HEK293T (cell line): ENCODE data around the gene TGFB1I1.

ENCODE experiments used
- CTCF ChIA-PET: fragments of 350-600 bp; formaldehyde crosslinking; extraction: SDS; loops from one replicate; lab custom pipeline; 2021; ENCODE audit warnings: antibody characterized with exemption, inconsistent platforms; lab: Yijun Ruan, JAX
- POLR2A ChIA-PET: fragments of 350-600 bp; formaldehyde crosslinking; extraction: SDS; loops from one replicate; lab custom pipeline; 2020; ENCODE audit warnings: antibody characterized with exemption, inconsistent platforms; lab: Yijun Ruan, JAX
- DNase-seq: peaks from one replicate; pipeline ENCODE4 v3.0.0; 2012; ENCODE audit warnings: mixed read lengths; ENCODE audit errors: extremely low spot score
- ARNT ChIP-seq: fragments of 450-650 bp; IDR thresholded peaks from 2 replicates; pipeline ENCODE4 v1.6.1; 2017; ENCODE audit warnings: mild to moderate bottlenecking
- BHLHE40 ChIP-seq: fragments of 450-650 bp; IDR thresholded peaks from 2 replicates; pipeline ENCODE4 v1.6.1; 2016; ENCODE audit warnings: mild to moderate bottlenecking, moderate library complexity, borderline replicate concordance
- CTBP1 ChIP-seq: fragments of 450-650 bp; IDR thresholded peaks from 2 replicates; pipeline ENCODE4 v1.6.1; 2016; ENCODE audit warnings: borderline replicate concordance
- ELF4 ChIP-seq: fragments of 450-650 bp; IDR thresholded peaks from 2 replicates; pipeline ENCODE4 v1.6.1; 2017; ENCODE audit warnings: antibody characterized with exemption
- FOXA1 ChIP-seq: fragments of 450-650 bp; IDR thresholded peaks from 2 replicates; pipeline ENCODE4 v1.6.1; 2016; ENCODE audit warnings: mild to moderate bottlenecking
- FOXK2 ChIP-seq: fragments of 450-650 bp; IDR thresholded peaks from 2 replicates; pipeline ENCODE4 v1.6.1; 2016; ENCODE audit warnings: mild to moderate bottlenecking
- FOXM1 ChIP-seq: fragments of 450-650 bp; IDR thresholded peaks from 2 replicates; pipeline ENCODE4 v1.6.1; 2017; ENCODE audit warnings: mild to moderate bottlenecking, borderline replicate concordance
- HDGF ChIP-seq: fragments of 450-650 bp; IDR thresholded peaks from 2 replicates; pipeline ENCODE4 v1.6.1; 2017; ENCODE audit warnings: antibody characterized with exemption, borderline replicate concordance
- L3MBTL2 ChIP-seq: fragments of 450-650 bp; conservative IDR thresholded peaks from 2 replicates; pipeline ENCODE4 v1.6.1; 2016; ENCODE audit warnings: mild to moderate bottlenecking
- LEF1 ChIP-seq: fragments of 450-650 bp; IDR thresholded peaks from 2 replicates; pipeline ENCODE4 v1.6.1; 2017; ENCODE audit warnings: mild to moderate bottlenecking, borderline replicate concordance
- NFRKB ChIP-seq: fragments of 450-650 bp; IDR thresholded peaks from 2 replicates; pipeline ENCODE4 v1.6.1; 2016; ENCODE audit warnings: mild to moderate bottlenecking, moderate library complexity
- PKNOX1 ChIP-seq: fragments of 450-650 bp; IDR thresholded peaks from 2 replicates; pipeline ENCODE4 v1.6.1; 2016
- SP1 ChIP-seq: fragments of 450-650 bp; IDR thresholded peaks from 2 replicates; pipeline ENCODE4 v1.6.1; 2017
- SUZ12 ChIP-seq: fragments of 450-650 bp; IDR thresholded peaks from 2 replicates; pipeline ENCODE4 v1.6.1; 2016; ENCODE audit warnings: mild to moderate bottlenecking
- TARDBP ChIP-seq: fragments of 450-650 bp; IDR thresholded peaks from 2 replicates; pipeline ENCODE4 v1.6.1; 2016
- ZNF384 ChIP-seq: fragments of 450-650 bp; IDR thresholded peaks from 2 replicates; pipeline ENCODE4 v1.6.1; 2016

TGFB1I1 gene

GRCh38 chr16:31471241-31471874 is 594 bp upstream of the TGFB1I1 start:
- CTCF ChIA-PET: interaction anchor here (1.3 kb wide), 1 partner anchor 11 kb away, joined by 3 read pairs; no protein-coding TSS in a partner anchor

GRCh38 chr16:31472709-31473203 is 804 bp downstream of the TGFB1I1 start:
- DNase-seq: peak; percentile 83
- POLR2A ChIA-PET: interaction anchor here (0.7 to 3.9 kb wide), 3 partner anchors 13 to 20 kb away, joined by 3 to 27 read pairs (median 4); partner anchors contain the start of gene ARMC5
- CTCF ChIA-PET: no interaction called here
- TF ChIP-seq HDGF: 0 out of 2 replicates have a peak, but pooled peaks have one; percentile 30
- no peak for TF ChIP-seq ZNF384

More at GRCh38 chr16:31471241-31471874, 594 bp upstream of the TGFB1I1 start:
- POLR2A ChIA-PET: interaction anchor here (1.0 to 3.9 kb wide), 3 partner anchors 11 to 18 kb away, joined by 3 to 27 read pairs (median 4); partner anchors contain the start of gene ARMC5
- DNase-seq: no peak
- TF ChIP-seq NFRKB: no peak
- no peak for TF ChIP-seq ELF4
- TF ChIP-seq SP1: no peak
- TF ChIP-seq SUZ12: no peak
- TF ChIP-seq LEF1: no peak
- TF ChIP-seq ARNT: no peak
- no peak for TF ChIP-seq TARDBP
- TF ChIP-seq FOXA1: no peak
- TF ChIP-seq FOXK2: no peak
- no peak for TF ChIP-seq BHLHE40
- no peak for TF ChIP-seq PKNOX1
- no peak for TF ChIP-seq L3MBTL2
- no peak for TF ChIP-seq HDGF
- no peak for TF ChIP-seq ZNF384
- no peak for TF ChIP-seq FOXM1
- TF ChIP-seq CTBP1: no peak

- ChIA-PET CTCF (interaction anchor here (1.2 kb wide), 1 partner anchor 13 kb away, joined by 5 read pairs; no protein-coding TSS in a partner anchor), POLR2A (interaction anchor here (0.7 to 3.9 kb wide), 2 partner anchors 13 to 21 kb away, joined by 3 to 27 read pairs; partner anchors contain the start of gene ARMC5)
- DNase-seq: no peak
- TF ChIP-seq ZNF384 (no peak), SP1 (no peak), FOXM1 (no peak), ELF4 (no peak), ARNT (no peak), PKNOX1 (no peak), LEF1 (no peak), FOXA1 (no peak), FOXK2 (no peak), BHLHE40 (no peak), NFRKB (no peak), TARDBP (no peak), CTBP1 (no peak), HDGF (no peak)
These were observed 1.5 kb downstream of the TGFB1I1 start for GRCh38 chr16:31473264-31473984.

GRCh38 chr16:31474173-31474714 is 2.3 kb downstream of the TGFB1I1 start:
- DNase-seq: no peak
- CTCF ChIA-PET: interaction anchor here (1.2 kb wide), 1 partner anchor 14 kb away, joined by 5 read pairs; no protein-coding TSS in a partner anchor
- TF ChIP-seq CTBP1 (no peak), L3MBTL2 (no peak), ELF4 (no peak), TARDBP (no peak), FOXM1 (no peak), FOXA1 (no peak), FOXK2 (no peak), LEF1 (no peak), BHLHE40 (no peak), NFRKB (no peak), SP1 (no peak), PKNOX1 (no peak)
- POLR2A ChIA-PET: interaction anchor here (0.6 to 1.0 kb wide), 2 partner anchors 14 to 239 kb away, joined by 3 read pairs; a partner anchor contains a TSS

- no peak for DNase-seq
- TF ChIP-seq L3MBTL2: no peak
- no peak for TF ChIP-seq SP1
- TF ChIP-seq HDGF: no peak
- no peak for TF ChIP-seq FOXK2
- TF ChIP-seq FOXA1: no peak
- ChIA-PET POLR2A (interaction anchor here (0.6 to 1.0 kb wide), 2 partner anchors 15 to 238 kb away, joined by 3 read pairs; a partner anchor contains a TSS), CTCF (interaction anchor here (1.2 kb wide), 1 partner anchor 14 kb away, joined by 5 read pairs; no protein-coding TSS in a partner anchor)
These were observed 3.1 kb downstream of the TGFB1I1 start for GRCh38 chr16:31474773-31475738.
